H1 (cell line): ENCODE data around the gene SNX27. TPM values are rescaled to one million over a fixed set of nuclear protein-coding genes. Genes with fewer than 3 reads are reported as not detected.

ENCODE experiments used
- CTCF ChIA-PET: fragments of 300-600 bp; sonication (Branson Sonifier 250); formaldehyde crosslinking; loops from one replicate; lab custom pipeline; 2021; ENCODE audit not compliant: partially characterized antibody; lab: Charles Lee
- POLR2A ChIA-PET: fragments of 300-600 bp; sonication (Branson Sonifier 250); formaldehyde crosslinking; loops from one replicate; lab custom pipeline; 2021; ENCODE audit warnings: inconsistent platforms; ENCODE audit not compliant: partially characterized antibody; lab: Charles Lee
- DNase-seq, 2 experiments: peaks; one replicate each; pipeline versions ENCODE4 v3.0.0 to v3.0.0-alpha.2; 2010 to 2022; ENCODE audit warnings: low spot score in 2 of 2, low read depth in 1 of 2, mixed read lengths in 1 of 2
- FAIRE-seq: peaks from 2 replicates; lab custom pipeline; 2011; peaks lifted over from hg19 to GRCh38; lab: Jason Lieb, UNC
- H2AFZ ChIP-seq: 2 replicates; pipeline ENCODE4 v1.8.1; 2012; ENCODE audit warnings: low read length, inconsistent platforms
- H2AK5ac ChIP-seq: 2 replicates; pipeline ENCODE4 v1.6.1; 2013; ENCODE audit warnings: low read depth, low read length
- H2BK120ac ChIP-seq: replicated peaks from 2 replicates; pipeline ENCODE3; 2013; ENCODE audit warnings: low read depth, low read length, inconsistent platforms
- H2BK12ac ChIP-seq: 2 replicates; pipeline ENCODE4 v1.6.1; 2013; ENCODE audit warnings: low read depth, low read length
- H2BK15ac ChIP-seq: 2 replicates; pipeline ENCODE4 v1.6.1; 2013; ENCODE audit warnings: low read length
- H2BK20ac ChIP-seq: 2 replicates; pipeline ENCODE4 v1.6.1; 2013; ENCODE audit warnings: low read length
- H2BK5ac ChIP-seq: 2 replicates; pipeline ENCODE4 v1.6.1; 2013; ENCODE audit warnings: low read depth, low read length
- H3K14ac ChIP-seq: 2 replicates; pipeline ENCODE4 v1.6.1; 2013; ENCODE audit warnings: inconsistent platforms; ENCODE audit not compliant: insufficient read length
- H3K18ac ChIP-seq: 2 replicates; pipeline ENCODE4 v1.6.1; 2013; ENCODE audit warnings: low read length; ENCODE audit errors: extremely low read depth
- H3K23ac ChIP-seq: 2 replicates; pipeline ENCODE4 v1.6.1; 2013; ENCODE audit warnings: inconsistent platforms; ENCODE audit not compliant: insufficient read length
- H3K23me2 ChIP-seq: 2 replicates; pipeline ENCODE4 v1.6.1; 2013; ENCODE audit warnings: low read depth, low read length
- H3K27ac ChIP-seq: 2 replicates; pipeline ENCODE4 v1.6.1; 2011; ENCODE audit warnings: low read depth, low read length, inconsistent platforms
- H3K27me3 ChIP-seq, 4 experiments: replicated peaks in 1 of 4; 1 replicate in 1 of 4; 2 replicates in 3 of 4; pipeline versions ENCODE4 v1.6.1 to v1.8.1; 2011 to 2013; ENCODE audit warnings: low read length in 3 of 4, mild to moderate bottlenecking in 3 of 4, inconsistent platforms in 2 of 4, mixed read lengths in 2 of 4, moderate library complexity in 1 of 4; ENCODE audit not compliant: control insufficient read depth in 3 of 4, insufficient read depth in 3 of 4; ENCODE audit errors: extremely low read depth in 1 of 4
- H3K36me3 ChIP-seq, 4 experiments: 2 replicates each; pipeline versions ENCODE4 v1.6.1 to v1.8.1; 2011 to 2013; ENCODE audit warnings: mild to moderate bottlenecking in 4 of 4, low read length in 3 of 4, moderate library complexity in 2 of 4, control low read depth in 1 of 4, inconsistent platforms in 1 of 4; ENCODE audit not compliant: insufficient read depth in 4 of 4, control insufficient read depth in 2 of 4
- H3K4ac ChIP-seq: replicated peaks from 2 replicates; pipeline ENCODE3; 2013; ENCODE audit warnings: low read length, low read depth, mixed read lengths, inconsistent platforms; ENCODE audit not compliant: insufficient read length
- H3K4me1 ChIP-seq, 4 experiments: replicated peaks in 1 of 4; 1 replicate in 1 of 4; 2 replicates in 3 of 4; pipeline versions ENCODE4 v1.6.1 to v1.8.1; 2011 to 2013; ENCODE audit warnings: low read length in 3 of 4, inconsistent platforms in 2 of 4, mixed read lengths in 1 of 4; ENCODE audit not compliant: insufficient read depth in 4 of 4, control insufficient read depth in 3 of 4
- H3K4me2 ChIP-seq, 2 experiments: 2 replicates each; pipeline versions ENCODE4 v1.6.1 to v1.8.1; 2011 to 2013; ENCODE audit warnings: low read depth in 2 of 2, low read length in 2 of 2, control low read depth in 1 of 2, inconsistent platforms in 1 of 2, mild to moderate bottlenecking in 1 of 2; ENCODE audit not compliant: insufficient read depth in 1 of 2
- H3K4me3 ChIP-seq, 4 experiments: fragments of 200-600, 300-600 bp in 1 of 4; sonication (generic), shearing (Covaris generic), sonication (Bioruptor Twin) in 1 of 4; 2 replicates each; pipeline versions ENCODE4 v1.5.1 to v1.8.1; 2011 to 2016; ENCODE audit warnings: low read length in 4 of 4, low read depth in 3 of 4, control low read depth in 2 of 4, inconsistent platforms in 2 of 4, mild to moderate bottlenecking in 2 of 4, mixed read lengths in 1 of 4, moderate library complexity in 1 of 4; ENCODE audit not compliant: insufficient read depth in 2 of 4; ENCODE audit errors: extremely low read depth in 1 of 4
- H3K56ac ChIP-seq: replicated peaks from 2 replicates; pipeline ENCODE3; 2013; ENCODE audit warnings: low read depth, mild to moderate bottlenecking, mixed read lengths, low read length, inconsistent platforms; ENCODE audit not compliant: insufficient read length
- H3K79me1 ChIP-seq: 2 replicates; pipeline ENCODE4 v1.6.1; 2013; ENCODE audit warnings: low read depth, low read length, control low read depth
- H3K79me2 ChIP-seq, 2 experiments: 2 replicates each; pipeline versions ENCODE4 v1.6.1 to v1.8.1; 2012 to 2013; ENCODE audit warnings: low read length in 2 of 2, mild to moderate bottlenecking in 2 of 2, inconsistent platforms in 1 of 2; ENCODE audit not compliant: insufficient read depth in 2 of 2, control insufficient read depth in 1 of 2
- H3K9ac ChIP-seq, 4 experiments: replicated peaks in 1 of 4; 1 replicate in 1 of 4; 2 replicates in 3 of 4; pipeline versions ENCODE4 v1.6.1 to v1.8.1; 2011 to 2013; ENCODE audit warnings: low read depth in 3 of 4, low read length in 3 of 4, control low read depth in 2 of 4, mild to moderate bottlenecking in 2 of 4, moderate library complexity in 2 of 4, inconsistent platforms in 1 of 4; ENCODE audit errors: extremely low read depth in 1 of 4
- H3K9me3 ChIP-seq, 2 experiments: 2 replicates each; pipeline versions ENCODE4 v1.6.1 to v1.8.1; 2012 to 2013; ENCODE audit warnings: mild to moderate bottlenecking in 2 of 2, moderate library complexity in 2 of 2, control low read depth in 1 of 2, inconsistent platforms in 1 of 2, low read depth in 1 of 2, low read length in 1 of 2, mixed read lengths in 1 of 2; ENCODE audit not compliant: insufficient read depth in 2 of 2
- H4K20me1 ChIP-seq, 2 experiments: replicated peaks in 1 of 2; 2 replicates each; pipeline versions ENCODE3 to v1.8.1; 2011 to 2013; ENCODE audit warnings: inconsistent platforms in 2 of 2, low read length in 2 of 2, mild to moderate bottlenecking in 1 of 2; ENCODE audit not compliant: insufficient read depth in 2 of 2, control insufficient read depth in 1 of 2
- H4K5ac ChIP-seq: 2 replicates; pipeline ENCODE4 v1.6.1; 2013; ENCODE audit warnings: low read length, low read depth, mixed read lengths, inconsistent platforms; ENCODE audit not compliant: insufficient read length
- H4K8ac ChIP-seq: 2 replicates; pipeline ENCODE4 v1.8.0; 2013; ENCODE audit warnings: mild to moderate bottlenecking, moderate library complexity, low read length, inconsistent platforms; ENCODE audit not compliant: insufficient read depth; ENCODE audit errors: extremely low read depth
- H4K91ac ChIP-seq: replicated peaks from 2 replicates; pipeline ENCODE3; 2013; ENCODE audit warnings: low read length, mixed read lengths, inconsistent platforms; ENCODE audit not compliant: insufficient read length
- ASH2L ChIP-seq: fragments of 200-600, 300-600 bp; sonication (generic); IDR thresholded peaks from one replicate; pipeline ENCODE4 v1.7.1; 2017; ENCODE audit warnings: low read length
- BACH1 ChIP-seq: IDR thresholded peaks from 2 replicates; pipeline ENCODE4 v1.6.1; 2012; ENCODE audit warnings: low read length, improper control_type of control experiment
- BRCA1 ChIP-seq: IDR thresholded peaks from 2 replicates; pipeline ENCODE4 v1.6.1; 2012; ENCODE audit warnings: low read depth, low read length, improper control_type of control experiment
- EGR1 ChIP-seq: IDR thresholded peaks from 2 replicates; pipeline ENCODE4 v1.6.1; 2011; ENCODE audit warnings: low read depth, low read length, borderline replicate concordance
- EZH2 ChIP-seq: fragments of 200-600 bp; sonication (generic); IDR thresholded peaks from 2 replicates; pipeline ENCODE4 v1.7.1; 2012; ENCODE audit warnings: low read depth, mild to moderate bottlenecking, moderate library complexity, low read length, inconsistent platforms; ENCODE audit not compliant: severe bottlenecking
- GTF2F1 ChIP-seq: IDR thresholded peaks from 2 replicates; pipeline ENCODE4 v1.6.1; 2012; ENCODE audit warnings: low read depth, low read length, improper control_type of control experiment, borderline replicate concordance
- KDM4A ChIP-seq: IDR thresholded peaks from one replicate; pipeline ENCODE4 v1.7.1; 2012; ENCODE audit warnings: low read depth, mild to moderate bottlenecking, moderate library complexity, low read length, inconsistent platforms; ENCODE audit not compliant: severe bottlenecking
- NANOG ChIP-seq: IDR thresholded peaks from 2 replicates; pipeline ENCODE4 v1.6.1; 2011; ENCODE audit warnings: low read length, low read depth, mild to moderate bottlenecking, inconsistent platforms; ENCODE audit not compliant: insufficient read depth, poor library complexity, severe bottlenecking
- SIN3A ChIP-seq, 2 experiments: IDR thresholded peaks in 1 of 2; conservative IDR thresholded peaks in 1 of 2; 2 replicates each; pipeline ENCODE4 v1.6.1; 2011 to 2012; ENCODE audit warnings: low read length in 2 of 2, improper control_type of control experiment in 1 of 2, low read depth in 1 of 2, mild to moderate bottlenecking in 1 of 2
- SP2 ChIP-seq: IDR thresholded peaks from 2 replicates; pipeline ENCODE4 v1.6.1; 2012; ENCODE audit warnings: mild to moderate bottlenecking, low read length, inconsistent platforms
- SP4 ChIP-seq: IDR thresholded peaks from 2 replicates; pipeline ENCODE4 v1.6.1; 2012; ENCODE audit warnings: low read length, inconsistent platforms
- YY1 ChIP-seq: IDR thresholded peaks from 2 replicates; pipeline ENCODE4 v1.6.1; 2011; ENCODE audit warnings: low read depth, mild to moderate bottlenecking, low read length
- ZNF274 ChIP-seq: IDR thresholded peaks from 2 replicates; pipeline ENCODE4 v1.7.0; 2012; ENCODE audit warnings: low read length, borderline replicate concordance; ENCODE audit errors: extremely low read depth
- WGBS, 2 experiments: shearing (Covaris generic) in 1 of 2; methylation state at CpG; one replicate each; pipeline versions ENCODE4 v1.1.6 to v1.1.7; 2013 to 2015; ENCODE audit warnings: low lambda C conversion rate in 2 of 2, mixed read lengths in 2 of 2, inconsistent platforms in 1 of 2, low coverage in 1 of 2, missing lambda C conversion rate in 1 of 2; ENCODE audit not compliant: insufficient replicate concordance in 2 of 2, insufficient coverage in 1 of 2, insufficient read length in 1 of 2; ENCODE audit errors: extremely low coverage in 1 of 2, missing lambda C conversion rate in 1 of 2; 5-methylcytosine and 5-hydroxymethylcytosine counted together
- polyA plus RNA-seq, 7 experiments: library from polyadenylated mRNA; depleted of rRNA in 3 of 7; stranded (reverse) in 5 of 7; unstranded in 2 of 7; fragments of >200 nt in 5 of 7; fragments of 200-250 nt in 2 of 7; gene quantifications; 1 replicate in 5 of 7; 2 replicates in 1 of 7; 4 replicates in 1 of 7; pipeline versions ENCODE4 v1.2.1 to v1.2.3, GENCODE V29; 2011 to 2013; ENCODE audit warnings: missing spikeins in 2 of 7, mixed read lengths in 2 of 7
- total RNA-seq: library from RNA; stranded (reverse); fragmentation: NEBNext Ultra II Directional; extraction: Animal tissue kit (Norgen Biotek cat#: 25700); gene quantifications from 2 replicates; pipeline ENCODE4 v1.2.1, GENCODE V29; 2021
- TF ChIP-seq, protein P1 (sequence below): IDR thresholded peaks from 2 replicates; pipeline ENCODE4 v1.6.1; 2011; ENCODE audit warnings: low read depth, mild to moderate bottlenecking, low read length; ENCODE audit not compliant: insufficient read depth

SNX27 gene
- total and polyA plus RNA-seq, 2 of the 8 experiments (the other 6 are each of a cell fraction or from before 2014, with no cell fraction given) = 23.4 to 65.4 TPM

DNA sequence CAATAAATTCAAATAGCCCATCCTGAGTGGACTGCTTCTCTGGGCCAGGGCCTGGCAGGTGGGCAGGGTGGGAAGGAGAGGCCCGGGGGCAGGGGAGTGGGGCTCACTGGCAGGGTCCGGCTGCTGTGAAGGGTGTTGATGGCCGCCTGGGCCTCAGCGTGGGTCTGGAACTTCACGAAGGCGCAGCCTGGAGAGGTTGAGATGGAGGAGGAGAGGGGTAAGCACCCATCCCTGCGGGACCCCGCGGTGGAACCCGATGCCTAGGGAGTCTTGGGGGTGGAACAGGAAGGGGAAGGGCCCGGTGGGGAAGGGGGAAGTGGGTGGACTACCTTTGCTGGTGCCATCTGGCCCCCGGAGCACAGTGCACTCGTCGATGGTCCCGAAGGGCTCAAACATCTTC lies 97.0 kb downstream of the SNX27 start:
- H3K4me2 ChIP-seq = no peak overlapping the region
- H2BK12ac ChIP-seq = no peak overlapping the region
- no peaks in the 10 kb centered on the region; a peak in 1 of 7 replicates for H3K27me3 ChIP-seq
- H4K8ac ChIP-seq = no peak overlapping the region
- H2BK20ac ChIP-seq = no peak overlapping the region
- POLR2A ChIA-PET = no interaction called here
- CTCF ChIA-PET = interaction anchor here (0.6 to 2.1 kb wide), 3 partner anchors 16 to 97 kb away, joined by 3 to 7 read pairs (median 3); partner anchors contain the start of gene SNX27
- H2BK5ac ChIP-seq = no peak overlapping the region
- no peaks in the 10 kb centered on the region for H3K36me3 ChIP-seq
- no peak overlapping the region for H3K4ac ChIP-seq
- no peak overlapping the region for H3K9ac ChIP-seq
- H4K5ac ChIP-seq = no peak overlapping the region
- H3K4me3 ChIP-seq = no peak overlapping the region
- no peak overlapping the region for H2AFZ ChIP-seq
- H3K23me2 ChIP-seq = no peaks in the 10 kb centered on the region; the same call in 1 of the 2 replicates
- peaks cover 0 to 3% of the 10 kb centered on the region in 2 experiments for H4K20me1 ChIP-seq
- no peak overlapping the region for H3K27ac ChIP-seq
- no peak overlapping the region for H2BK120ac ChIP-seq
- no peaks in the 10 kb centered on the region for H3K9me3 ChIP-seq
- no peak overlapping the region for H3K56ac ChIP-seq
- no peak overlapping the region for H3K18ac ChIP-seq
- H3K79me2 ChIP-seq = no peaks in the 10 kb centered on the region
- WGBS, 2 experiments = 93% methylated on average over 5 of the region's 15 CpGs; no CpG with 5 or more reads in 1 of the 2 experiments
- DNase-seq (no peak), FAIRE-seq (no peak)
- no peak overlapping the region for H2BK15ac ChIP-seq
- H3K4me1 ChIP-seq = peaks cover 0 to 5% (median 0%) of the 10 kb centered on the region in 4 experiments; a peak in 2 of 7 replicates
- H3K23ac ChIP-seq = no peak overlapping the region
- H3K79me1 ChIP-seq = no peaks in the 10 kb centered on the region
- no peak overlapping the region for H2AK5ac ChIP-seq
- no peak overlapping the region for H4K91ac ChIP-seq
- H3K14ac ChIP-seq = no peak overlapping the region
- TF ChIP-seq GTF2F1 (no peak), ASH2L (no peak), YY1 (no peak), NANOG (no peak), BACH1 (no peak), BRCA1 (no peak), SP4 (no peak), EGR1 (no peak), EZH2 (no peak), ZNF274 (no peak), SIN3A (conservative IDR thresholded peaks at IDR 0.05 in 1 of 2, IDR thresholded peaks at IDR 0.05 in 1 of 2; ENCODE audit: low read depth in 1 of 2, low read length in 2 of 2) (no peak), KDM4A (no peak), SP2 (no peak)
- TF ChIP-seq, protein P1, sequence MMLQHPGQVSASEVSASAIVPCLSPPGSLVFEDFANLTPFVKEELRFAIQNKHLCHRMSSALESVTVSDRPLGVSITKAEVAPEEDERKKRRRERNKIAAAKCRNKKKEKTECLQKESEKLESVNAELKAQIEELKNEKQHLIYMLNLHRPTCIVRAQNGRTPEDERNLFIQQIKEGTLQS = no peak
